ENCODE results near the gene BCAT1.

Gene BCAT1

DNA sequence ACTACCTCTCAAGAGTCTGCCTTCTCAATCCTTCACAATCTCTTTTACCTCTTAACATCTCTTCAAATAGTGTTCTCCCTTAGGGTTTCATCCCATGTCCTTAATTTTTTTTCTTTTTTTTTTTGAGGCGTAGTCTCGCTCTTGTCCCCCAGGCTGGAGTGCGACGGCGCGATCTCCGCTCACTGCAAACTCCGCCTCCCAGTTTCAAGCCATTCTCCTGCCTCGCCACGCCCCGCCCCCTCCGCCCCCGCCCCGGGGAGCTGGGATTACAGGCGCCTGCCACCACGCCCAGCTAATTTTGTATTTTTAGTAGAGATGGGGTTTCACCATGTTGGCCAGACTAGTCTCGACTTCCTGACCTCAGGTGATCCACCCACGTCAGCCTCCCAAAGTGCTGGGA, 7.0 kb upstream of the BCAT1 start:
- no peak for DNase-seq (ENCODE audit: low spot score)
- TF ChIP-seq, protein P1, sequence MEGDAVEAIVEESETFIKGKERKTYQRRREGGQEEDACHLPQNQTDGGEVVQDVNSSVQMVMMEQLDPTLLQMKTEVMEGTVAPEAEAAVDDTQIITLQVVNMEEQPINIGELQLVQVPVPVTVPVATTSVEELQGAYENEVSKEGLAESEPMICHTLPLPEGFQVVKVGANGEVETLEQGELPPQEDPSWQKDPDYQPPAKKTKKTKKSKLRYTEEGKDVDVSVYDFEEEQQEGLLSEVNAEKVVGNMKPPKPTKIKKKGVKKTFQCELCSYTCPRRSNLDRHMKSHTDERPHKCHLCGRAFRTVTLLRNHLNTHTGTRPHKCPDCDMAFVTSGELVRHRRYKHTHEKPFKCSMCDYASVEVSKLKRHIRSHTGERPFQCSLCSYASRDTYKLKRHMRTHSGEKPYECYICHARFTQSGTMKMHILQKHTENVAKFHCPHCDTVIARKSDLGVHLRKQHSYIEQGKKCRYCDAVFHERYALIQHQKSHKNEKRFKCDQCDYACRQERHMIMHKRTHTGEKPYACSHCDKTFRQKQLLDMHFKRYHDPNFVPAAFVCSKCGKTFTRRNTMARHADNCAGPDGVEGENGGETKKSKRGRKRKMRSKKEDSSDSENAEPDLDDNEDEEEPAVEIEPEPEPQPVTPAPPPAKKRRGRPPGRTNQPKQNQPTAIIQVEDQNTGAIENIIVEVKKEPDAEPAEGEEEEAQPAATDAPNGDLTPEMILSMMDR (IDR thresholded peaks at IDR 0.05; ENCODE audit: extremely low read depth, missing control alignments), result no peak

DNA sequence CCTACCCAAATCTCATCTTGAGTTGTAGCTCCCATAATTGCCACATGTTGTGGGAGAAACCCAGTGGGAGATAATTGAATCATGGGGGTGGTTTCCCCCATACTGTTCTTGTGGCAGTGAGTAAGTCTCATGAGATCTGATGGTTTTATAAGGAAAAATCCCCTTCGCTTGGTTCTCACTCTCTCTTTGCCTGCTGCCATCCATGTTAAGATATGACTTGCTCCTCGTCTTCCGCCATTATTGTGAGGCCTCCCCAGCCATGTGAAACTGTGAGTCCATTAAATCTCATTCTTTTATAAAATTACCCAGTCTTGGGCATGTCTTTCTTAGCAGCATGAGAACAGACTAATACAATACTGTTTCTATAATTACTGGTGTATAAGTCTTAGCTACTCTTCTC, 6.5 kb upstream of the BCAT1 start:
- no peak for DNase-seq (ENCODE audit: low spot score)
- TF ChIP-seq, protein P1 (IDR thresholded peaks at IDR 0.05; ENCODE audit: extremely low read depth, missing control alignments), result no peak

DNA sequence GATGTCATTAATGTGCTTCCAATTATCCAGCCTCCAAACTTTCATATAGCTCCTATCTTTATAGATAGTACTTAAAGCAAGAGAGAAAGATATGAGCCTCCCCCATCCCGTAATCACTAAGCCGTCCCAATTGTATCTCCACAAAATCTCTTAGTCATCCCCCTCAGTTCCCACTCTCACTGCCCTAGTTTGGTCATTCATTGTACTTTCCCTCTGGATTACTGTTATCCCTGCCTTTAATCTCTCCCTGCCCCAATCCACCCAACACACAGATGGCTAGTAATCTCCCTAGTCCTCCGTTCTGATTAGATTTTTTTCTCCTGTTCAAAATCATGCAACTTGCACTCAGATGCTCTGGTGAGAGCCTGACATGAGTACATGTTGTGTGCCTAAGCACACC, 5.4 kb upstream of the BCAT1 start:
- DNase-seq (ENCODE audit: low spot score), result no peak
- TF ChIP-seq, protein P1 (IDR thresholded peaks at IDR 0.05; ENCODE audit: extremely low read depth, missing control alignments), result no peak

DNA sequence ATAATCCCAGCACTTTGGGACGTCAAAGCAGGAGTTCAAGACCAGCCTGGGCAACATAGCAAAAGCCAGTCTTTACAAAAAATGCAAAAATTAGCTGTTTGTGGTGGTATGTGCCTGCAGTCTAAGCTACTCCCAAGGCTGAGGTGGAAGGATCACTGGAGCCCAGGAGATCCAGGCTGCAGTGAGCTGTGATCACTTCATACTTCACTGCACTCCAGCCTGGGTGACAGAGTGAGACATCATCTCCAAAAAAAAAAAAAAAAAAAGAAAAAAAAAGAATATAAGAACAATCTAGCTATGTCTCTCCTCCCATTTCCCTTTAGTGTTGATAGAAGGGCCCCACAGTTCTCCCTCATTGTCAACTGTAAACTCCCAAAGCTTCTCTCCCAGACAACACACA, 3.5 kb upstream of the BCAT1 start:
- TF ChIP-seq, protein P1 (IDR thresholded peaks at IDR 0.05; ENCODE audit: extremely low read depth, missing control alignments), result no peak
- no peak for DNase-seq (ENCODE audit: low spot score)

DNA sequence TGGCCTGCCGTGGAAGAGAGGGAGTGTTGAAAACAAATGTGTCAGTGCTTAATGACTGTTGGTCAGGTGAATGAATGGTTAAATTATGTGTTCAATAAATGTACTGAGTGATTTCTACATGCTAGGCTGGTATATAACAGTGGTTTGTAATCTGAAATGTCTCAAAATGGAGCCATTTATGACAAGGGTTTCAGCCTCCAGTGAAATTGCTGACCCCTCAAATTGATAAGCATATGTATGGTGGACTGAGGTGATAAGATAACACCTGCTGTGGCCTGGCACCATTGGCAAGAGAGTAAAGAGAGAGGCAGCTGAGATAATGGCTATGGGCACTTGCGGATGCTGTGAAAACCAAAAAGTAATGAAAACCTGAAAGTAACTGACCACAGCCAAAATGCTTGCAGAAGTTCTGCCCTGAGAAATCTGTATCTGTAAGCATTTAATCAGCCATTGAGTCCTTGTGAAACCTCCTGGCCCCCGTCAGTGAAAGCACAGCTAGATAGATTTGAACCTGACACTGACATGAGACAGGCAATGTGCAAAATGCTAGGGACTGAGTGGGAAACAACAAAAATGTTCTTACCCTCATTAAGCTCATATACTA, 1.4 kb upstream of the BCAT1 start:
- DNase-seq (ENCODE audit: low spot score), result peak; percentile 57
- TF ChIP-seq, protein P1 (IDR thresholded peaks at IDR 0.05; ENCODE audit: extremely low read depth, missing control alignments), result no peak

DNA sequence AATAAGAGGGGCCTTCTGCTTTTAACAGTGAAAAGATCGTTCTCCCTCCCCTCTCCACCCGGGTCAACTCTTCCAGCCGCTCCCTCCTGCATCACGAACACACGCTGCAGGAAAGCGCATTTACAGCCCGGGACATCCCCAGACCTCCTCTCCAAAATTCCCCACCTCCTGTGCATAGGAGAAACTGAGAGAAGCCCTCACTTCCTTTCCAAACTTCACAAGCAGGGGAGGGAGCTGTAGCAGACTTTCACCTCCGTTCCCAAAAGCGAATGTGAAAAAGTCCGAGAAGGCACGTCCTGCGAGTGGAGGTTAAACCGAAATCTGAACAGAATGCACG, 513 bp downstream of the BCAT1 start:
- DNase-seq (ENCODE audit: low spot score), result peak; percentile 48

DNA sequence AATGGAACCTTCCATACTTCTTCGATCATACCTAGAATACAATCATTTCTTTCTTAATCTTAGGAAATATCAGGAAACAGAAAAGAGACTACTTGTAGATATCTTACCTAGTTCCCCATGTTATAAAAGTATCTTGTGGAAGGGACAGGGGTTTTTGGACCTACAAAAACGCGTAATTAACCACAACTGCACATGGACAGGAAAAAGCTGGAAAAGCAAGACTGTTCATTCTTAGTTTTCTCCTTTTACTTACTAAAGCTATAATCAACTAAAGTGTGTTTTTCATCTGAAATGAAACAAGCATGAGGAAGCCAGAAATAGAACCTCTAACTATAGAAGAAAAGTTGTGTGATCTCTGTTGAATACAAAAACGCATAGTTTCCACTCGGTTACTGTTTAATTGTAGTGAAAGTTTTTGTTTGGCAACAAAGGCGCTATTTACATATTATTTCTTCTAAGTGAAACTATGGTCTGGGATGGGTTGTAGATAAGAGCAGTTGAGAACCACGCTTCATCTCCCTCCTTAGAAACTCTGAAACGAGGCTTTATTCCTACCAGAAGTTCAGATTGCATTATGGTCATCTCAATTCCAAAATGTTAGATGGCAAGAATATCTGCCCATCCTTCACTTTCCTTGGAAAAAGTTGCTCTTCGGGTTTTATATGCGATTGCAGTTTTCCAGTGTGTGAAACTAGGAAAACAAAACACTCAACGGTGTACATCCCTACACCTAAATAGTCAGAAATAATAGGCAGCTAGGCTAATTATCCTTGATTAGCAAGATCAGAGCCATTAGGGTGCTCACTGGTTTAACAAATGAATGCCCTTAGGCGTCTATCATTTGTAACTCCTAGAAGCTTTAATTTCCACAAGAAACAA, 1.1 kb downstream of the BCAT1 start:
- TF ChIP-seq, protein P1 (IDR thresholded peaks at IDR 0.05; ENCODE audit: extremely low read depth, missing control alignments), result no peak
- peak; percentile 40 for DNase-seq (ENCODE audit: low spot score)

More for the DNA sequence above, 513 bp downstream of the BCAT1 start:
- TF ChIP-seq, protein P1 (IDR thresholded peaks at IDR 0.05; ENCODE audit: extremely low read depth, missing control alignments), result no peak
